ENCODE data around the gene HSD3B7.

HSD3B7 gene

DNA sequence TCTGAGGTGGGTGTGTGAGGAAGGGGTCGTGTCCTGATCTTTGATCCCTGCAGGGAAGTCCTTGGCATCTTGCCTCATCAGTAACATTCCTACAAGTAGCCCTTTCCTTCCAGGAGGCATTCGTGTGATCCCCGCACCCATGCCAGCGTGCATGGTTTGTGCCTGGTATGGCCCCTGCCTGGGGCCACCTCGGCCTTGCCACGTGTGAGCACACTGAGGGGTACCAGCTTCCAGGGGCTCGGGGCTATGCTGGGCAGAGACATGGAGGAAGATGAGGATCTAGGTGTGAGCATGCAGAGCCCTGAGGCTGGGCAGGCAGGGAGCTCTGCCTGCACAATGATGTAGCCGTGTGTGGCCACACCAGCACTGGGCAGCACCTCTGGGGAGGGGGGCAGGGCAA, 6.0 kb downstream of the HSD3B7 start:
- TF ChIP-seq, protein P1, sequence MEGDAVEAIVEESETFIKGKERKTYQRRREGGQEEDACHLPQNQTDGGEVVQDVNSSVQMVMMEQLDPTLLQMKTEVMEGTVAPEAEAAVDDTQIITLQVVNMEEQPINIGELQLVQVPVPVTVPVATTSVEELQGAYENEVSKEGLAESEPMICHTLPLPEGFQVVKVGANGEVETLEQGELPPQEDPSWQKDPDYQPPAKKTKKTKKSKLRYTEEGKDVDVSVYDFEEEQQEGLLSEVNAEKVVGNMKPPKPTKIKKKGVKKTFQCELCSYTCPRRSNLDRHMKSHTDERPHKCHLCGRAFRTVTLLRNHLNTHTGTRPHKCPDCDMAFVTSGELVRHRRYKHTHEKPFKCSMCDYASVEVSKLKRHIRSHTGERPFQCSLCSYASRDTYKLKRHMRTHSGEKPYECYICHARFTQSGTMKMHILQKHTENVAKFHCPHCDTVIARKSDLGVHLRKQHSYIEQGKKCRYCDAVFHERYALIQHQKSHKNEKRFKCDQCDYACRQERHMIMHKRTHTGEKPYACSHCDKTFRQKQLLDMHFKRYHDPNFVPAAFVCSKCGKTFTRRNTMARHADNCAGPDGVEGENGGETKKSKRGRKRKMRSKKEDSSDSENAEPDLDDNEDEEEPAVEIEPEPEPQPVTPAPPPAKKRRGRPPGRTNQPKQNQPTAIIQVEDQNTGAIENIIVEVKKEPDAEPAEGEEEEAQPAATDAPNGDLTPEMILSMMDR (IDR thresholded peaks at IDR 0.05; ENCODE audit: poor library complexity, severe bottlenecking): no peak
- Histone ChIP-seq H3K4me1 (ENCODE audit: insufficient read depth, poor library complexity, severe bottlenecking) (no peaks in the 10 kb centered on the region), H3K4me3 (ENCODE audit: severe bottlenecking) (no peak overlapping the region), H3K27me3 (ENCODE audit: insufficient read depth, poor library complexity, severe bottlenecking) (no peaks in the 10 kb centered on the region), H3K27ac (ENCODE audit: poor library complexity, severe bottlenecking) (no peak overlapping the region), H3K9me3 (ENCODE audit: severe bottlenecking) (no peaks in the 10 kb centered on the region), H3K36me3 (ENCODE audit: low read depth) (no peaks in the 10 kb centered on the region)
- ATAC-seq (ENCODE audit: low read depth) (no peak), DNase-seq (ENCODE audit: low spot score) (peak; percentile 34)

DNA sequence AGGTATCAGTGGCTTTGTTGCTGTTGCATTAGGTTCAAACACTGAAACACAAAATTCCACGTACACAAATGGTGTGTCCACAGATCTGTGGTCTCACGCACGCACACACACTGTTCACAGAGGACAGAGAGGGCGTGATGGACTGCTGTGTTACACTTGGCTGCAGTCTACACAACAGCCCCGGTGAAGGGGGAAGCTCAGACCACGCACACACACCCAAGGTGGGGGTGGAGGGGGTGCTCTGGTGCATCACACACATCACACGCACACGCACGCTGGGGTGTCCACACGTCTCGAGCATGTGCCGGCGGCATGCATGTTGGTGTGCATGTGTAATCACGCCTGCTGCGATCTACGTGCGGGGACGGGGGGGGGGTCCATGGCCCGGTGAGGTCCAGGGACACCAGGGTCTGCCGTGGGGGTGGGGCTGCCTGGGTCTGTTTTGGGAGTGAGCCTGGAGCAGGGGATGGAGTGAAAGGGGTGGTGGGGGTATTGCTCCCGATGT, 7.3 kb downstream of the HSD3B7 start:
- H3K4me1 ChIP-seq (ENCODE audit: insufficient read depth, poor library complexity, severe bottlenecking): no peaks in the 10 kb centered on the region
- no peak for ATAC-seq (ENCODE audit: low read depth)
- DNase-seq (ENCODE audit: low spot score): no peak
- H3K27ac ChIP-seq (ENCODE audit: poor library complexity, severe bottlenecking): no peak overlapping the region
- no peak overlapping the region for H3K4me3 ChIP-seq (ENCODE audit: severe bottlenecking)
- no peaks in the 10 kb centered on the region for H3K9me3 ChIP-seq (ENCODE audit: severe bottlenecking)
- TF ChIP-seq, protein P1 (IDR thresholded peaks at IDR 0.05; ENCODE audit: poor library complexity, severe bottlenecking): no peak
- H3K36me3 ChIP-seq (ENCODE audit: low read depth): no peaks in the 10 kb centered on the region
- H3K27me3 ChIP-seq (ENCODE audit: insufficient read depth, poor library complexity, severe bottlenecking): no peaks in the 10 kb centered on the region

- H3K27ac ChIP-seq (ENCODE audit: poor library complexity, severe bottlenecking): no peak overlapping the region
- no peaks in the 10 kb centered on the region for H3K27me3 ChIP-seq (ENCODE audit: insufficient read depth, poor library complexity, severe bottlenecking)
- ATAC-seq (ENCODE audit: low read depth): no peak
- H3K9me3 ChIP-seq (ENCODE audit: severe bottlenecking): no peaks in the 10 kb centered on the region
- no peak overlapping the region for H3K4me3 ChIP-seq (ENCODE audit: severe bottlenecking)
- TF ChIP-seq, protein P1 (IDR thresholded peaks at IDR 0.05; ENCODE audit: poor library complexity, severe bottlenecking): no peak
- no peaks in the 10 kb centered on the region for H3K36me3 ChIP-seq (ENCODE audit: low read depth)
- DNase-seq (ENCODE audit: low spot score): no peak
- H3K4me1 ChIP-seq (ENCODE audit: insufficient read depth, poor library complexity, severe bottlenecking): peaks cover 8% of the 10 kb centered on the region
Observed at GRCh38 chr16:30992931-30993816, 8.2 kb downstream of the HSD3B7 start.

GRCh38 chr16:30995927-30996323, 10.9 kb downstream of the HSD3B7 start:
- TF ChIP-seq, protein P1 (IDR thresholded peaks at IDR 0.05; ENCODE audit: poor library complexity, severe bottlenecking): no peak
- Histone ChIP-seq H3K27me3 (ENCODE audit: insufficient read depth, poor library complexity, severe bottlenecking) (no peaks in the 10 kb centered on the region), H3K4me1 (ENCODE audit: insufficient read depth, poor library complexity, severe bottlenecking) (peaks cover 14% of the 10 kb centered on the region), H3K9me3 (ENCODE audit: severe bottlenecking) (no peaks in the 10 kb centered on the region), H3K27ac (ENCODE audit: poor library complexity, severe bottlenecking) (peak overlapping the region; percentile 94), H3K4me3 (ENCODE audit: severe bottlenecking) (peak overlapping the region; percentile 43), H3K36me3 (ENCODE audit: low read depth) (no peaks in the 10 kb centered on the region)
- DNase-seq (ENCODE audit: low spot score) (no peak), ATAC-seq (ENCODE audit: low read depth) (no peak)
